ENCODE data around the gene CMTM7. TPM values are rescaled to one million over a fixed set of nuclear protein-coding genes. Genes with fewer than 3 reads are reported as not detected.
"Not testable (repeated sequence)": the region's sequence is repeated elsewhere in the genome, so short reads cannot be mapped to it uniquely, and the experiment has no call there.

CMTM7 gene
- total RNA-seq, 1 donor from 2014 or later = 2.9 TPM

GRCh38 chr3:32456429-32457130, 64.9 kb downstream of the CMTM7 start:
- DNase-seq (ENCODE audit: low spot score) = no peak

- DNase-seq (ENCODE audit: low spot score) = peak; percentile 34
These were observed 66.4 kb downstream of the CMTM7 start for GRCh38 chr3:32457971-32458471.

DNA sequence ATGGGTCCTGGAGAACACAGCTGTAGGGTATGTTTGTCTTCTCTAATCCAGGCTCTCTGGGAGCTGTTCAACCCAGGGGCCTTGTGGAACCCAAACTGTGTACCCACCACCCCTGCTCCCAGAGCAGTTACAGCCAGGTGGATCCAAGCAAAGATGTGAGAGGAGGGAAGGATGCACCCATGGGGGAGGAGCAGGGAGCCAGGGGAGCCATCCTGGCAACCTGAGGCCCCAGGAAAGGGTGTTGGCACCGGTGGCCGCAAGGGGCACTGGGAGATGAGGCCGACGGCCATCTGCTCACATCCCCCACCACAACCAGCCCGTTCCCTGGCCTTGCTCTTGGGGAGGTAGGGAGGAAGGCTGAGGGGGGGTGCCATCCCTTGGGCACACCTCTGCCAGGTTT, 67.8 kb downstream of the CMTM7 start:
- no peak for DNase-seq (ENCODE audit: low spot score)

GRCh38 chr3:32460031-32460749, 68.5 kb downstream of the CMTM7 start:
- DNase-seq (ENCODE audit: low spot score) = peak; percentile 30

- not testable (repeated sequence) for DNase-seq (ENCODE audit: low spot score)
These were observed 69.3 kb downstream of the CMTM7 start for GRCh38 chr3:32460817-32461496.

GRCh38 chr3:32462191-32462986, 70.7 kb downstream of the CMTM7 start:
- not testable (repeated sequence) for DNase-seq (ENCODE audit: low spot score)

DNA sequence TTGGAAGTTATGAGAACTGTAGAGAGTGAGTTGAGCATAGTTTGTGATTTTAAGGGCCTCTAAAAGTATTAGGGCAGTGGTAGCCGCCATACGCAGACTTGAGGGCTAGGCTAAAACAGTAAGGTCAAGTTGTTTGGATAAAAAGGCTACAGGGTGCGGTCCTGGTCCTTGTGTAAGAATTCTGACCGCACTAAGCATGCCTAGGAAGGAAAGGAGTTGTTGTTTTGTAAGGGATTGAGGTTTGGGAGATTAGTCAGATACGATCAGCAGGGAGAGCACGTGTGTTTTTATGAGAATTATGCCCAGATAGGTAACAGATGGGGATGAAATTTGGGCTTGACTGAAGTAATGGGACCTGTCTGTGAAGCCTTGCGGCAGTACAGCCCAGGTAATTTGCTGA, 71.8 kb downstream of the CMTM7 start:
- DNase-seq (ENCODE audit: low spot score) = not testable (repeated sequence)

DNA sequence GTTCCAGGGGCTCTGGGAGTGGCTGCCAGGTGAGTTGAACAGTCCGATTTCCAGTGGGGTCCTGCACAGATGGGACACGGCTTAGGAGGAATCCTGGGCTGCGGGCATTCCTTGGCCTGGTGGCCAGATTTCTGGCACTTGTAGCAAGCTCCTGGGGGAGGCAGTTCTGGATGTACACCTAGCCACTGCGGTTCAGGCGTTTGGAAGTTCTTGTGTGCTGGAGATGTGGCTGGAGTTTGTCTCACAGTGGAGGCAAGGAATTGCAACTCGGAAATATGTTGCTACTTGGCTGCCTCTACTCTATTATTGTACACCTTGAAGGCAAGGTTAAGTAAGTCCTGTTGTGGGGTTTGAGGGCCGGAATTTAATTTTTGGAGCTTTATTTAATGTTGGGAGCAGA, 73.1 kb downstream of the CMTM7 start:
- not testable (repeated sequence) for DNase-seq (ENCODE audit: low spot score)

DNA sequence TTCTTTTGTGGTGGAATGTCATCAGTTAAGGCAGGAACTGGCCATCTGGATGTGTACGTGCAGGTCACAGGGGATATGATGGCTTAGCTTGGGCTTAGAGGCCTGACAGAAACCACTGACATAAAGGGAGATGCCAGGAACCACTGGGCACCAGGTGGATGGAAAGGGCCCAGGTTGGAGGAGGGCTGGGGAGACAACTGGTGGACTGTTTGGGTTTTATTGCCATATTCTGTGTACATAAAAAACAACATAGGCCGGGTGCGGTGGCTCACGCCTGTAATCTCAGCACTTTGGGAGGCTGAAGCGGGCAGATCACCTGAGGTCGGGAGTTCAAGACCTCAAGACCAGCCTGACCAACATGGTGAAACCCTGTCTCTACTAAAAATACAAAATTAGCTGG, 75.2 kb downstream of the CMTM7 start:
- not testable (repeated sequence) for DNase-seq (ENCODE audit: low spot score)

DNA sequence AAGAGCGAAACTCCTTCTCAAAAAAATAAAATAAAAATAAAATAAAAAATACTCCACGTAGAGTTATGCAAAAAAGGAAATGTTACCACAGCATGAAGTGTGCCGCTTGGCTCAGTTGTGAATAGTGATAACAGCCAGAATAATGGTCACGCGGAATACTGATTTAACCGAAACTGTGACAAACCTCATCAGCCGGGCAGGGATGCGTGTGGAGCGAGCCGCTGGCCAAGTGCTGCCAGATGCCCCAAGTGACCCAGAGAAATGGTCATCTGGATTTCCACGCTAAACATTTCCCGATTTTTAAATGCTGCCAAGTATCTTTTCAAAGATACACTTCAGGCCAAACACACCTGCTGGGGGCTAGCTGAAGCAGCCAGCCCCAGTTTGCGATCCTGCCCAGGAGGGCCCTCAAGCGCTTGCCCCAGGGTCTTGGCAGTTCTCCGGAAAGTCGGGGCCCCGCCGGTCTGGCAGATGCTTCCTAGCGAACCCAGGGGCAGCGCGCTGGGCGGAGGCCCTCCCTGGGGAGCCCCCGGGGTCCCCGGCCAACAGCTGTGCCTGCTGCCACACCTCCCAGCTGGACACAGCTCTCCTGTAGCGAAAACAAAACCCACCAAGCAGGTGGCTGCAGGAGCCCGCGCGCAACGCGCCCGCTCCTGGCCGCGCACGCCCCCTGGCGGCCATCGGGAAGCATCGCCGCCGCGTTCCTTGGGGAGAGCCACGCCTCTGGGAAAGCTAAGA, 75.8 kb downstream of the CMTM7 start:
- peak; percentile 59 for DNase-seq (ENCODE audit: low spot score)

DNA sequence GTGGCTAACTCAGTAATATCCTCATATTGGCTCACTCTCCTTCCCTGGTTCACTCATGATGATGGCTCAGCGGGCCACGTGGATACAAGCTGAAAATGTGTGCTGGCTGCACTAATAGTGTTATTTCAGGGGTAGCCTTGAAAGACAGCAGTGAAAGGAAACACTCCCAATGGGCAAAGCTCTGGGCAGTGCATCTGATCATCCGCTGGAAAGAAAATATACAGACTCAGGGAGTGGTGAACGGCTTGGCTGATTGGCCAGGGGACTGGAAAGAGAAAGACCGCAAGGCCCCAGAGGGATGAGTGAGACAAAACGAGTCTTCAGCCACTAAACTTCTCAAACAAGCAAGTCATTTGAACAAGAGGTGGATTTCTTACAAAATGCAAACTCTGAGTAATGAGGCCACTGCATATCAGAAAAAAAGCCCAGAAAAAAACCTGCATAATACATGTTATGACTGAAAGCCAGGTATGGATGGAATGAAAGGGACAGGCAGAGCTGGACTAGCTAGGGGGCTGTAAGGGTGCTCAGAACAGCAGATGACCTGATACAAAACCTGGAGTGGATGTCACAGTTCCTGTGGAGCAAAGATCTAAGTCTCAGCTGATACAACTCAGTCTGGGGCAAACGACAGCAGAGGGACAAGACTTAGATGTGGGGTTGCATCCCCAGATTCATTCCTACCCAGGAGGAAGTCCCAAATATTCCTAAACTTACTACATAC, 77.7 kb downstream of the CMTM7 start:
- no peak for DNase-seq (ENCODE audit: low spot score)

DNA sequence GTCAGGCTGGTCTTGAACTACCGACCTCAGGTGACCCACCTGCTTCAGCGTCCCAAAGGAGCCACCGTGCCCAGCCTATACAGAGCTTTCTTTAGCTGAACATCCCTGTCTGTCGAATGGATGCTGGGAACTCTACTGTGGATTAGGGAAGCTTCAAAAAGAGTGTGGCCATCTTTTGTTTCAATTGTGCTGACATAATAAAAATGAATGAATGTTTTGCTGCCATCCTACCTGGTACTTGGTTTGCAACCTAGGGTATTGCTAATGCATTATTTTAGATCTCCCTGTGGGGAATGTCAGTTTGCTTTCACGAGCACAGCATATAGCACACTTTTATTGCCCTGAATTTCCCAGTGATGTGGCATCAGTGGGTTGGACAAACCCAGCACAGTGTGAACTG, 78.7 kb downstream of the CMTM7 start:
- DNase-seq (ENCODE audit: low spot score) = no peak

DNA sequence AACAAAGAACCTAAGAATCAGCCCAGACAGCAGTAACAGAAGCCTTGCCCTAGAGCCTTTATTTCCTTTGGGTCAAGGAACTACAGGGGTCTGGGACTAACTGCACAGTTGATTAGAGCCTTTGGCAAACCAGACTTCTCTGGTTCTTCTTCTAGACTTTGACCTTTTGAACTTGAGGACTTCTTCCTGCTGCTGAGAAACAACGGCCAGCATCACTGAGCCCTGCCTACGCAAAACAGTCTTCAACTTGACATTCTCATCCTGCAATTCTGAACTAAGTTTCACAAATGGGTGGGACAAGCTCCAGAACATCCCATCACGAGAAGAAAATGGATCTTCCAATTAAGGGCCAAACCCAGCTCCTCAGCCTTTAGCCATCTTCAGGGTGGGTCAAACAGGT, 79.6 kb downstream of the CMTM7 start:
- no peak for DNase-seq (ENCODE audit: low spot score)

DNA sequence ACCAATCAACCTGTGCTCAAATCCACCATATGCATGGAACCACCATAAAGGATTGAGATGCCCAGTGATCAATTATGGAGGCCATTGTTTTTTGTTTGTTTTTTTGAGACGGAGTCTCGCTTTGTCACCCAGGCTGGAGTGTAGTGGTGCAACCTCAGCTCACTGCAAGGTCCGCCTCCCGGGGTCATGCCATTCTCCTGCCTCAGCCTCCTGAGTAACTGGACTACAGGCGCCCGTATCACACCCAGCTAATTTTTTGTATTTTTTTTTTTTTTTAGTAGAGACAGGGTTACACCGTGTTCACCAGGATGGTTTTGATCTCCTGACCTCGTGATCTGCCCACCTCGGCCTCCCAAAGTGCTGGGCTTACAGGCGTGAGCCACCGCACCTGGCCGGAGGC, 80.5 kb downstream of the CMTM7 start:
- not testable (repeated sequence) for DNase-seq (ENCODE audit: low spot score)

- no peak for DNase-seq (ENCODE audit: low spot score)
These were observed 82.5 kb downstream of the CMTM7 start for GRCh38 chr3:32474201-32474600.

DNA sequence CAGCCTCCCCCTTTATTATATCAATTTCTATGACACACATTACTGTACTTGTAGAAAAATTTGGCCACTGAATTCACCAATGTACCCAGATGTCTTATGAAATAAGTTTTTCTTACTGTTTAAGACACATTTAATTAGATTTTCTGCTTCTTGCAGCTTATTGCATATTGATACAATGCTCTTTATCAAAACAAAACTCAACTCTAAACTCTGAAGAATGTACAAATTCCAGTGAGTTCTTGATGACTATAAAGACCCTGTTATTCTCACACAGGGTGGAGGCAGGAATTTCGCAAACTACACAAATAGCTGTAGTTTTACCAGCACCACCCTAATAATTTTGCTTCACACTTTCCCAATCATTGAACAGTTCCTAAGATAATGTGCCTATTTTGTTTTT, 89.0 kb downstream of the CMTM7 start:
- no peak for DNase-seq (ENCODE audit: low spot score)

DNA sequence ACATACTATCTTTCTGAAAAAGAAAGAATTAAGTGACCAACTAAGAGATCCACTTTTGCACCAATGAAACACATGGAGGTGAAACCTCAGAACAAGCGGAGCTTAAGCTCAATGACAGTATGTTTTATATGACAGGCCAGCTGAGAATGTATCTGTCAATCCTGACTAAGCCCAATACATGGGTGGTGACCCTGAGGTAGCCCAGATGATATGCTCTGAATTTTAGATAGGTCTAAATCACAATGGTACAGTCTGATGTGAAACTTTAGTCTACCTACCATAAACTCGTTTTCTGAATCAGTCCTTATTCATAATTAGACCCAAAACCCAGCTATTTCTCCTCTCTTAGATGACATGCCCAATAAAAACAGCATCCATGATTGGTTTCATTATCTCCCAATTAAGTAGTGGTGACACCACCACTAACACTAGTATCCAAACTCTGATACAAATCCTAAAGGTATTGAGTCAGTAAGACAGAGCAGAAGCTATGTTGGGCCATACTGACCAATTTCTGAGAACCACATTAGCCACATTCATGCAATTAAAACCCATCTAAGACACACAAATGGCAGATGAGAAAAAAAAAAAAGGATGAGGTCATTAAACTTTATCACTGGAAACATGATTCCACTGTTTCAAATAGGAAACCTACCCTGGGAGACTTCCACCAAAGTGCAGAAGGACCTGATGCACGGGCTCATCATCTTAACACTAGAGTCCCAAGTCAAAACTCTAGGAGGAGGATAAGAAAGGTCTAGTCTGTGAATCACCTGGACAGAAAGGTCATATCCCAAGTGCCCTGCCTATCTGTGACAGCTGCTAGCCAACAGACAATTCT, 90.4 kb downstream of the CMTM7 start:
- DNase-seq (ENCODE audit: low spot score) = no peak

GRCh38 chr3:32482693-32483092, 91.0 kb downstream of the CMTM7 start:
- DNase-seq (ENCODE audit: low spot score) = no peak

DNA sequence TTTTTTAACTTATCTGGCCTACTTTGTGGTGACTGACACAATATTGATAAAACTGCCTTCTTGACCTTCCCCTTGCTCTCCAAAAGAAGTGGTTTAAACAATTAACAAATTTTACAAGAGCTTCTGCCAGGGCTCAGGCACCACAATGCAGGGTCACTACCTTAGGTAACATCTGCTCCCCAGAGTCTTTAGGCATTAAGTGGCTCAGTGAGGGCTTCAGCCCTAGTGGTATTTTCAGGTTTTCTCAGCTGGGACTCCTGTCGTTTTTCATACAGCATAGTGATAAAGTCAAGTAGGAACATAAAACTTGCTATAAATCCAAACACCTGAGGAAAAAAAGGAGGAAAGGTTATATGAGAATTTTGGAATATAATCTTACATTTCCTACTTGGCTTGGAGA, 92.1 kb downstream of the CMTM7 start:
- DNase-seq (ENCODE audit: low spot score) = no peak

Data from umbilical cord (tissue), 2 donors.